ENCODE data around the gene DNASE2B.

DNA sequence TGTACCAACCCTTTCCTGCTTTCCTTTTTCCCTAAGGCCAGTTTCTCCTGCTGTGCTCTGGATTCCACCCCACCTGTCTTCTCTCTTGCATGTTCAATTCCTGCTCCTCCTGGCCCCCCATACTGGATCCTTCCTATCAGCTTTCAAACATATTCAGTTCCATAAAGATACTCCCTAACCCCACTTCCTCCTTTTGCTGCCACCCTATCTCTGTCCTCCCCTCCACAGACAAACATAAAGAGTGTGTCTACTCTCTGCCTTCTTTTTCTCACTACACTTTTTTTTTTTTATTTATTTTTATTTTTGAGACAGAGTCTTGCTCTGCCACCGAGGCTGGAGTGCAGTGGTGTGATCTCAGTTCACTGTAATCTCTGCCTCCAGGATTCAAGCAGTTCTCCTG lies 63.8 kb downstream of the DNASE2B start:
- TF ChIP-seq, protein P1, sequence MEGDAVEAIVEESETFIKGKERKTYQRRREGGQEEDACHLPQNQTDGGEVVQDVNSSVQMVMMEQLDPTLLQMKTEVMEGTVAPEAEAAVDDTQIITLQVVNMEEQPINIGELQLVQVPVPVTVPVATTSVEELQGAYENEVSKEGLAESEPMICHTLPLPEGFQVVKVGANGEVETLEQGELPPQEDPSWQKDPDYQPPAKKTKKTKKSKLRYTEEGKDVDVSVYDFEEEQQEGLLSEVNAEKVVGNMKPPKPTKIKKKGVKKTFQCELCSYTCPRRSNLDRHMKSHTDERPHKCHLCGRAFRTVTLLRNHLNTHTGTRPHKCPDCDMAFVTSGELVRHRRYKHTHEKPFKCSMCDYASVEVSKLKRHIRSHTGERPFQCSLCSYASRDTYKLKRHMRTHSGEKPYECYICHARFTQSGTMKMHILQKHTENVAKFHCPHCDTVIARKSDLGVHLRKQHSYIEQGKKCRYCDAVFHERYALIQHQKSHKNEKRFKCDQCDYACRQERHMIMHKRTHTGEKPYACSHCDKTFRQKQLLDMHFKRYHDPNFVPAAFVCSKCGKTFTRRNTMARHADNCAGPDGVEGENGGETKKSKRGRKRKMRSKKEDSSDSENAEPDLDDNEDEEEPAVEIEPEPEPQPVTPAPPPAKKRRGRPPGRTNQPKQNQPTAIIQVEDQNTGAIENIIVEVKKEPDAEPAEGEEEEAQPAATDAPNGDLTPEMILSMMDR (IDR thresholded peaks at IDR 0.05) = no peak
- TF ChIP-seq POLR2A (IDR thresholded peaks at IDR 0.05) (no peak), POLR2AphosphoS5 (IDR thresholded peaks at IDR 0.05; ENCODE audit: insufficient read depth in 1 of 2, low read depth in 1 of 2) (no peak)

All from vagina (tissue), 2 donors.